ENCODE data around the gene IHH.
A peak's percentile ranks its signal among the peaks of the same experiment; 100 is the strongest.

IHH gene

GRCh38 chr2:219060821-219061791 is at the start of gene IHH:
IHH (minus strand) TSS chr2:219060921; CDS start chr2:219060467, 454 bp downstream.
- no peak for DNase-seq (ENCODE audit: low spot score)

GRCh38 chr2:219109471-219109870 is 48.8 kb upstream of the IHH start:
- no peak for DNase-seq (ENCODE audit: low spot score)

- DNase-seq (ENCODE audit: low spot score) = no peak
These were observed 47.0 kb upstream of the IHH start for GRCh38 chr2:219107758-219108157.

- DNase-seq (ENCODE audit: low spot score) = no peak
These were observed 45.5 kb upstream of the IHH start for GRCh38 chr2:219106251-219106650.

- DNase-seq (ENCODE audit: low spot score) = peak; percentile 39
These were observed 43.6 kb upstream of the IHH start for GRCh38 chr2:219104107-219105035.

GRCh38 chr2:219099329-219099728 is 38.6 kb upstream of the IHH start:
- no peak for DNase-seq (ENCODE audit: low spot score)

- DNase-seq (ENCODE audit: low spot score) = no peak
These were observed 34.8 kb upstream of the IHH start for GRCh38 chr2:219095406-219095935.

- DNase-seq (ENCODE audit: low spot score) = no peak
These were observed 33.5 kb upstream of the IHH start for GRCh38 chr2:219094171-219094570.

- DNase-seq (ENCODE audit: low spot score) = no peak
These were observed 29.9 kb upstream of the IHH start for GRCh38 chr2:219090436-219091299.

GRCh38 chr2:219089330-219089729 is 28.6 kb upstream of the IHH start:
- no peak for DNase-seq (ENCODE audit: low spot score)

- DNase-seq (ENCODE audit: low spot score) = no peak
These were observed 27.1 kb upstream of the IHH start for GRCh38 chr2:219087848-219088247.

GRCh38 chr2:219087361-219087760 is 26.6 kb upstream of the IHH start:
- DNase-seq (ENCODE audit: low spot score) = no peak

GRCh38 chr2:219086196-219086595 is 25.5 kb upstream of the IHH start:
- no peak for DNase-seq (ENCODE audit: low spot score)

- DNase-seq (ENCODE audit: low spot score) = no peak
These were observed 24.1 kb upstream of the IHH start for GRCh38 chr2:219084791-219085190.

- DNase-seq (ENCODE audit: low spot score) = no peak
These were observed 21.7 kb upstream of the IHH start for GRCh38 chr2:219082332-219082958.

GRCh38 chr2:219081701-219082331 is 21.1 kb upstream of the IHH start:
- DNase-seq (ENCODE audit: low spot score) = no peak

GRCh38 chr2:219081096-219081495 is 20.4 kb upstream of the IHH start:
- no peak for DNase-seq (ENCODE audit: low spot score)

GRCh38 chr2:219079417-219079816 is 18.7 kb upstream of the IHH start:
- no peak for DNase-seq (ENCODE audit: low spot score)

- no peak for DNase-seq (ENCODE audit: low spot score)
These were observed 18.2 kb upstream of the IHH start for GRCh38 chr2:219078951-219079350.

GRCh38 chr2:219078126-219078525 is 17.4 kb upstream of the IHH start:
- DNase-seq (ENCODE audit: low spot score) = no peak

Data from hematopoietic multipotent progenitor cell treated with erythropoietin and hydrocortisone succinate and interleukin-3 and kit ligand, for 17 days (in vitro differentiated cells).